DMS 273 (cell line): Measurements from ENCODE around the gene KHDC1L.
"Not testable (repeated sequence)": the region's sequence is repeated elsewhere in the genome, so short reads cannot be mapped to it uniquely, and the experiment has no call there.

Experiments used
- DNase-seq: peaks from one replicate; lab custom pipeline; 2025; ENCODE audit not compliant: unreplicated experiment; lab: John Stamatoyannopoulos, UW

KHDC1L gene, protein sequence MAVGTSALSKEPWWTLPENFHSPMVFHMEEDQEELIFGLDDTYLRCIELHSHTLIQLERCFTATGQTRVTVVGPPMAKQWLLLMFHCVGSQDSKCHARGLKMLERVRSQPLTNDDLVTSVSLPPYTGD

DNA sequence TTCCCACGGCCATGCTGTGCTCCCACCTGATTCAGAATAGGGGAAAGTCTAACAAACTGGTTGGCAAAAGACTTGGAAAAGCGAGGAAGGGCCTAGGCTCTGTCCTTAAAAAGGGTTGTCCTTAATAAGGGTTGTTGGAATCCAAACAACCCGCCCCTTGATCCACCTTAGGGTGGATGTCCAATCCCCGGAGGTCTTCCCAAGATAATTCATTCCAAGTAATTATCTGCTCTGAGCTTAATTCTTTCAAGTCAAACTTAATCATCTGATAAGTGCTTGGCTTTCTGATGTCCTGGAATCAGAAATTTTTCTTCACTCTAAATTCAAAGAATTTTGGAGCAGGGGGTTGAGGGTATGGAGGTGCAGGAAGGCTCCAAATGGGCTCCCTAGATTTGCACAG lies at the start of gene KHDC1L:
Gene KHDC1L (minus strand): TSS at position 101 of the 400 bp plus-strand sequence. CDS start 88 bp downstream, at position 13.
- no peak for DNase-seq

DNA sequence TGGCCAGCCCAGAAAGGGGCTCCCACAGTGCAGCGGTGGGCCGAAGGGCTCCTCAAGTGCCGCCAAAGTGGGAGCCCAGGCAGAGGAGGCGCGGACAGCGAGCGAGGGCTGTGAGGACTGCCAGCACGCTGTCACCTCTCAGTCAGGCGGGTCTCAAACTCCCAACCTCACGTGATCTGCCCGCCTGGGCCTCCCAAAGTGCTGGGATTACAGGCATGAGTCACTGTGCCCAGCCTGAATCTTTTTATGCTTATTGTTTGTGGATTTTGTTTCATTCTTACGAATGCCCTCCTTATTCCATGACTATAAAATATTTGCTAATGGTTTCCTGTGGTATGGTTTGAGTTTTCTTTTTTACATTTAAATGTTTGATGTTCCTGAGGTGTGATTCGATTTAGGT lies 44.0 kb upstream of the KHDC1L start:
- not testable (repeated sequence) for DNase-seq

DNA sequence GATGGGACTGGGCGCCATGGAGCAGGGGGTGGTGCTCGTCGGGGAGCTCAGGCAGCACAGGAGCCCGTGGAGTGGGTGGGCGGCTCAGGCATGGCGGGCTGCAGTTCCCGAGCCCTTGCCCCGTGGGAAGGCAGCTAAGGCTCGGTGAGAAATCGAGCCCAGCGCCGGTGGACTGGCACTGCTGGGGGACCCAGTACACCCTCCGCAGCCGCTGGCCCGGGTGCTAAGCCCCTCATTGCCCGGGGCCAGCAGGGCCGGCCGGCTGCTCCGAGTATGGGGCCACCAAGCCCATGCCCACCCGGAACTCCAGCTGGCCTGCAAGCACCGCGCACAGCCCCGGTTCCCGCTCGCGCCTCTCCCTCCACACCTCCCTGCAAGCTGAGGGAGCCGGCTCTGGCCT lies 43.6 kb upstream of the KHDC1L start:
- DNase-seq = not testable (repeated sequence)

GRCh38 chr6:73264446-73264845 lies 39.1 kb upstream of the KHDC1L start:
- no peak for DNase-seq

- peak; percentile 40 for DNase-seq
These were observed 38.2 kb upstream of the KHDC1L start for GRCh38 chr6:73263570-73263909.

DNA sequence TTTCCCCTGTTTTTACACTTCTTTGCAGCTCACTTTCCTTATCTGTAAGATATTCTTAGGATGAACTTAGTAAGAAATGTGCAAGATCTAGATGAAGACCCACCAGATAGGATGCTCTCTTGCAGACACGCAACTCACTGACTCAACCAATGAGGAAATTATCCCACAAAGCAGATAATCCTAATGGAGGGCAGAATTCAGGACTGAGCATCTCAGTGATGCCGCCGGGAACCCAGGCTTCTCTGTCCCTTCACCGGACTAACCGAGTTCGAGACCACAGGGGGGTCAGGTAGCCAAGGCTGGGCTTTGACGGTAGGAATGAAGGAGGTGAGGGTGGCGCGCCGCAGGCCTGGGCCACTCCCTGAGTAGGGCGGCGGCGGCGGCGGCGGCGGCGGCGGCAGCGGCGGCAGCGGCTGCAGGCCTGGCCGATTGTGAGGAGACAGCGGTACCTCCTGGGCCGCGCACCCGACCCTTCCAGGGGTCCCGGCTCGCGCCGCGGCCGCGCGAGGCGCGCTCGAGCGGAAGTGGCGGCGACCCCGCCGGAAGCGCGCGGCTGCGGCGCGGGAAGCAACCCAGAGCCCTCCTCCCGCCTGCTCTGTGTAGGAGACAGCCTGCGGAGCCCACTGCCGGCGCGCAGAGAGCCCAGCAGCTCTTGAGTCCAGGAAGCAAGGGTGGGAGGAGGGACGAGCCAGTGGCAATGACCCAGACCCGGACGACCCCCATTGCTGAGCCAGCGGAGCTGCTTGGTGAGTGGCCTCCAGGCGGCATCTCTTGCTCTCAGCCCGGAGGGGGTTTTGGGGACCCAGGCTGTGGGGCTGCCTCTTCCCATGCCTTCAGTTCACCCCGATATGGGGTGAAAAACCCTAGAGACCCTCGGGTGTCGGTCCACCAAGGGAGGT lies 37.6 kb upstream of the KHDC1L start, which contains the start of gene KHDC1:
Gene KHDC1 (minus strand): TSS at position 526 of the 899 bp plus-strand sequence. CDS start 20,679 bp downstream, outside the sequence.
- DNase-seq = peak; percentile 88

GRCh38 chr6:73258721-73259120 lies 33.4 kb upstream of the KHDC1L start:
- DNase-seq = peak; percentile 6

- not testable (repeated sequence) for DNase-seq
These were observed 29.0 kb upstream of the KHDC1L start for GRCh38 chr6:73254323-73254722.

DNA sequence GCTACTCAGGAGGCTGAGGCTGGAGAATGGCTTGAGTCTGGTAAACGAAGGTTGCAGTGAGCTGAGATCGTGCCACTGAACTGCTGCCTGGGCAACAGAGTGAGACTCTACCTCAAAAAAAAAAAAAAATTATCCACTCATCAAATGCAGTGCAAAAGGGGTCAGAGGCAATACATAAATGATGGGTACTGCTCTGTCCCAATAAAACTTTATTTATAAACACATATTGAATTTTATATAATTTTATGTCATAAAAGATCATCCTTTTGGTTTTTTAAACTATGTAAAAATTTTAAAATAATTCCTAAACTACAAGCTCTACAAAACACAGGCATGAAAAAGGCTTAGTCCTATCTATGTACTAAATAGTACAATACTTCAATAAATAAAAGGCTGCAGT lies 27.4 kb upstream of the KHDC1L start:
- DNase-seq = no peak

- no peak for DNase-seq
These were observed 24.7 kb upstream of the KHDC1L start for GRCh38 chr6:73250016-73250415.

- DNase-seq = peak; percentile 31
These were observed 23.1 kb upstream of the KHDC1L start for GRCh38 chr6:73248192-73248903.

- DNase-seq = no peak
These were observed 16.7 kb upstream of the KHDC1L start for GRCh38 chr6:73242001-73242400.

GRCh38 chr6:73240730-73241129 lies 15.4 kb upstream of the KHDC1L start:
- DNase-seq = no peak

DNA sequence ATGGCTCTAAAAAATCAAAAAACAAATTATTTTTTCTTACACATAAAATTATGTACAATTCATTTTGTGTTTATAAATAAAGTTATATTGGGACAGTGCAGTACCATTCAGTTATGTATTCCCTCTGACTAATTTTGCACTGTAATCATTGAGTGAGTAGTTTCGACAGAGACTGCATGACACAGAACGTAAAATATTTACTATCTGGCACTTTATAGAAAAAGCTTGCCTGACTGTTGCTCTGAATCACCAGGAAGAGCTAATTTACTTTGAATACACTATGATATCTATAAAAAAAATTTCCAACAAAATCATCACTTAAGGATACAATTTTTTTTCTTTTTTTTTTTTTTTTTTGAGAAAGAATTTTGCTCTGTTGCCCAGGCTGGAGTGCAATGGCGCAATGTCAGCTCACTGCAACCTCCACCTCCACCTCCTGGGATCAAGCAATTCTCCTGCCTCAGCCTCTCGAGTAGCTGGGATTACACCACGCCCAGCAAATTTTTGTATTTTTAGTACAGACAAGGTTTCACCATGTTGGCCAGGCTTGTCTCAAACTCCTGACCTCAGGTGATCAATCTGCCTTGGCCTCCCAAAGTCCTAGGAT lies 11.0 kb upstream of the KHDC1L start:
- DNase-seq = no peak

- DNase-seq = no peak
These were observed 9.4 kb upstream of the KHDC1L start for GRCh38 chr6:73234733-73235132.

GRCh38 chr6:73233971-73234370 lies 8.7 kb upstream of the KHDC1L start:
- DNase-seq = not testable (repeated sequence)

DNA sequence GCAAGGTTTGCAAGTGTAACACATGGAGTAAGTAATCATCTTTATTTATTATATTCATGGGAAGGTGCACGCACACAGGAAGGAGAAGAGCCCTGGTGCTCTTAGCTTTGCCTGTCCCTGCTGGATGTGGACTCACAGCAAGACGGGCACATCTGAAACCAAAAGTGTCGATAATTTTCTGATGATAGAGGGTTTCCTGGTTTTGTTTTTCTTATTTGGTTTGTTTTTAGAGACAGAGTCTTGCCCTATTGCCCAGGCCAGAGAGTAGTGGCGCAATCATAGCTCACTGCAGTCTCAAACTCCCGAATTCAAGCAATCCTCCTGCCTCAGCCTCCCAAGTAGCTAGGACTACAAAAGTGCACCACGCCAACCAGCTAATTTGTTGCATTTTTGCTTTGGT lies 7.8 kb upstream of the KHDC1L start:
- DNase-seq = no peak

DNA sequence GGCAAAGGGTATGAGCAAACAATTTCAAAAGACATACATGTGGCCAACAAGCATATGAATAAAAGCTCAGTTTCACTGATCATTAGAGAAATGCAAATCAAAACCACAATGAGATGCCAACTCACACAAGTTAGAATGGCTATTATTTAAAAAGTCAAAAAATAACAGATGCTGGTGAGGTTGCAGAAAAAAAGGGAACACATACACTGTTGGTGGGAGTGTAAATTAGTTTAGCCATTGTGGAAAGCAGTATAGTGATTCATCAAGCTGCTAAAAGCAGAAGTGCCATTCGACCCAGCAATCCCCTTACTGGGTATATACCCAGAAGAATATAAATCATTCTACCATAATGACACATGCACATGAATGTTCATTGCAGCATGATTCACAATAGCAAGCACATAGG lies 6.7 kb upstream of the KHDC1L start:
- no peak for DNase-seq

DNA sequence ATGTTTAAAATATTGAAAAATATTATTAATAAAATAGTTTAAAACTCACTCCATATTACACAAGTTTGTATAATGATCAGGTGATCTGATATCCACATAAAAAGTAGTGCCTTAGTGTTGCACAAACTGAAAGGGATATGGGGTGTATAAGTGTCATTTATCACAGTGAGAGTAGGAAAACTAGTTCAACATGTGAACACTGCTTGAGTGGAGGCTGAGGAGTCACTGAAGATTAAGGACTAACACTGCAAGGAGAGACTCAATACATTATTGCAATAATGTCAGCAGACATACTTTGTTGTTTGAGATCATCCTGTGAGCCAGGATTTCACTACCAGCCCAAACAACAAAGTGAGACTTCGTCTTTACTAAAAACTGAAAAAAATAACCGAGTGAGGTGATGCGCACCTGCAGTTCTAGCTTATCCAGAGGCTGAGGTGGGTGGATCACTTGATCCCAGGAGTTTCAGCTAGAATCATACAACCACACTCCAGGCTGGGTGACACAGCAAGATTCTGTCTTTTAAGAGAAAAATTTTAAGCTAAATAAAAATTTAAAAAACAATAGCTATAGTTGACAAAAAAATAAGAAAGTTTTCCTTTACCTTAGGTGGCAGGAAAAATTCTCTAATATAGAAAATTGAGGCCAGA lies 2.4 kb upstream of the KHDC1L start:
- DNase-seq = no peak

- DNase-seq = no peak
These were observed 8.4 kb downstream of the KHDC1L start for GRCh38 chr6:73216859-73217258.

DNA sequence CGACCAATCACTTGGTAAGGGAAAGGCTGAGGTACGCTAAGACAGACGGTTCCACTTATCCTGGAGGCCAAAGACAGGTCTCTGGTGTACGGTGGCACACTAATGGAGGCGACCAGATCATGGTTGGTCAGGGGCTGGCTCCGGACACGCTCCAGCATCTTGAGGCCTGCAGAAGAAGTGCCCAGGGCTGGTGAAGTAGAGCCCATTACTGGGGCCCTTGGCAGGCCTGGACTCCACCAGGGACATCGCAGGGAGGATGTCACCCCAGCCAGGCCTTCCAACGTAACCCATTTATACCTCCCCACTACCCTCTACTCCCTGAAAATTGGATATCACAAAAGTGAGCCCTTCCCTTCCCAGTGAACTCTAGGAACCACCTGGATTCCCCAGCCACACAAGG lies 16.2 kb downstream of the KHDC1L start:
- DNase-seq = no peak
